ENCODE results near the gene FZR1. TPM values are rescaled to one million over a fixed set of nuclear protein-coding genes. Genes with fewer than 3 reads are reported as not detected.

Gene FZR1
- total and polyA plus RNA-seq, 2 of the 13 experiments (the other 11 are each of a cell fraction or from before 2014, with no cell fraction given), result 29.0 to 30.8 TPM

DNA sequence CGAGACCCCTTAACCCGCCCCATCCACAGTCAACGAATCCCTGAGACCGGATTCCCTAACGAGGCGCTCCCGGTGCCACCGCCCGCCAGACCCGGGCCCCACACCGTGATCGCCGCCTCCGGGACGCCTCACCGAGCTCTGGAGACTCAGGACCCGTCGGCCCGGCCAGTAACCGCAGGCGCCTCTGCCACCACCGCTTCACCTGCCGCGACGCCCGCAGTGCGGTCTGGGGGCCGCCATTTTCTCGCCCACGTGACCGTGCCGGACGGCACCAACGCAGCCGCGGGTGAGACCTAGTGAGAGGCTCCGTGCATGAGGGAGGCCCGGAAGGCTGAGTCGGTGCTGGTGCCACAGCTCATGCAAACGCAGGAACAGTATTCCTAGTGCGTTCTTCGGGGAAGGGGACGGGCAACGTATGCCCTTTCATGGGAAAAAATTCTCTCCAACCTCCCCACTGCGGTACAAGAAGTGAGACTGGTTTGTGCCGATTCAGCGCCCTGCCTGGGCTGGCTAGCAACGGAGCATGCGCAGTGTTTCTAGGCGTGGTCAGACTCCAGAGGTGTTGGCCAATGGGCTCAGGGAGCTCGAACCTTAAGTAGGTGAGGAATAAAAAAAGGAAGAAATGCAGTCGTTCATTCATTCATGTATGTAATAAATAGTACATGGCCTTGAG, 5.5 kb upstream of the FZR1 start, which contains the start of gene DOHH (continued):
- TF ChIP-seq, protein P1, sequence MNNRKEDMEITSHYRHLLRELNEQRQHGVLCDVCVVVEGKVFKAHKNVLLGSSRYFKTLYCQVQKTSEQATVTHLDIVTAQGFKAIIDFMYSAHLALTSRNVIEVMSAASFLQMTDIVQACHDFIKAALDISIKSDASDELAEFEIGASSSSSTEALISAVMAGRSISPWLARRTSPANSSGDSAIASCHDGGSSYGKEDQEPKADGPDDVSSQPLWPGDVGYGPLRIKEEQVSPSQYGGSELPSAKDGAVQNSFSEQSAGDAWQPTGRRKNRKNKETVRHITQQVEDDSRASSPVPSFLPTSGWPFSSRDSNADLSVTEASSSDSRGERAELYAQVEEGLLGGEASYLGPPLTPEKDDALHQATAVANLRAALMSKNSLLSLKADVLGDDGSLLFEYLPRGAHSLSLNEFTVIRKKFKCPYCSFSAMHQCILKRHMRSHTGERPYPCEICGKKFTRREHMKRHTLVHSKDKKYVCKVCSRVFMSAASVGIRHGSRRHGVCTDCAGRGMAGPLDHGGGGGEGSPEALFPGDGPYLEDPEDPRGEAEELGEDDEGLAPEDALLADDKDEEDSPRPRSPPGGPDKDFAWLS (CRISPR knock-in tag; IDR thresholded peaks at IDR 0.05; ENCODE audit: borderline replicate concordance), result no peak
- no peak; the same call in 1 of the 2 replicates for TF ChIP-seq ZBTB39 (CRISPR knock-in tag; IDR thresholded peaks at IDR 0.05)
- peak; percentile 89 for TF ChIP-seq KLF6 (CRISPR knock-in tag; IDR thresholded peaks at IDR 0.05)
- TF ChIP-seq POLR2G (IDR thresholded peaks at IDR 0.05; ENCODE audit: low read depth, low read length), result peak; percentile 92
- no peak for TF ChIP-seq ZSCAN20 (CRISPR knock-in tag; IDR thresholded peaks at IDR 0.05; ENCODE audit: borderline replicate concordance)
- TF ChIP-seq NFIC (IDR thresholded peaks at IDR 0.05; ENCODE audit: low read length), result peak; percentile 74; the same call in 1 of the 2 replicates
- no peak for TF ChIP-seq FOXA1 (IDR thresholded peaks at IDR 0.05)
- TF ChIP-seq FOXA1 (CRISPR knock-in tag; IDR thresholded peaks at IDR 0.05), result 0 out of 2 replicates have a peak, but pooled peaks have one; percentile 2
- TF ChIP-seq ZNF629 (CRISPR knock-in tag; conservative IDR thresholded peaks at IDR 0.05), result 0 out of 2 replicates have a peak, but pooled peaks have one; percentile 30
- peak; percentile 92; the same call in 1 of the 2 replicates for TF ChIP-seq IRF9 (CRISPR knock-in tag; IDR thresholded peaks at IDR 0.05; ENCODE audit: borderline replicate concordance)
- TF ChIP-seq, protein P2, sequence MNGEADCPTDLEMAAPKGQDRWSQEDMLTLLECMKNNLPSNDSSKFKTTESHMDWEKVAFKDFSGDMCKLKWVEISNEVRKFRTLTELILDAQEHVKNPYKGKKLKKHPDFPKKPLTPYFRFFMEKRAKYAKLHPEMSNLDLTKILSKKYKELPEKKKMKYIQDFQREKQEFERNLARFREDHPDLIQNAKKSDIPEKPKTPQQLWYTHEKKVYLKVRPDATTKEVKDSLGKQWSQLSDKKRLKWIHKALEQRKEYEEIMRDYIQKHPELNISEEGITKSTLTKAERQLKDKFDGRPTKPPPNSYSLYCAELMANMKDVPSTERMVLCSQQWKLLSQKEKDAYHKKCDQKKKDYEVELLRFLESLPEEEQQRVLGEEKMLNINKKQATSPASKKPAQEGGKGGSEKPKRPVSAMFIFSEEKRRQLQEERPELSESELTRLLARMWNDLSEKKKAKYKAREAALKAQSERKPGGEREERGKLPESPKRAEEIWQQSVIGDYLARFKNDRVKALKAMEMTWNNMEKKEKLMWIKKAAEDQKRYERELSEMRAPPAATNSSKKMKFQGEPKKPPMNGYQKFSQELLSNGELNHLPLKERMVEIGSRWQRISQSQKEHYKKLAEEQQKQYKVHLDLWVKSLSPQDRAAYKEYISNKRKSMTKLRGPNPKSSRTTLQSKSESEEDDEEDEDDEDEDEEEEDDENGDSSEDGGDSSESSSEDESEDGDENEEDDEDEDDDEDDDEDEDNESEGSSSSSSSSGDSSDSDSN (CRISPR knock-in tag; IDR thresholded peaks at IDR 0.05), result peak; percentile 66
- TF ChIP-seq, protein P3, sequence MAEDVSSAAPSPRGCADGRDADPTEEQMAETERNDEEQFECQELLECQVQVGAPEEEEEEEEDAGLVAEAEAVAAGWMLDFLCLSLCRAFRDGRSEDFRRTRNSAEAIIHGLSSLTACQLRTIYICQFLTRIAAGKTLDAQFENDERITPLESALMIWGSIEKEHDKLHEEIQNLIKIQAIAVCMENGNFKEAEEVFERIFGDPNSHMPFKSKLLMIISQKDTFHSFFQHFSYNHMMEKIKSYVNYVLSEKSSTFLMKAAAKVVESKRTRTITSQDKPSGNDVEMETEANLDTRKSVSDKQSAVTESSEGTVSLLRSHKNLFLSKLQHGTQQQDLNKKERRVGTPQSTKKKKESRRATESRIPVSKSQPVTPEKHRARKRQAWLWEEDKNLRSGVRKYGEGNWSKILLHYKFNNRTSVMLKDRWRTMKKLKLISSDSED (CRISPR knock-in tag; IDR thresholded peaks at IDR 0.05), result no peak
- peak; percentile 93 for TF ChIP-seq MXD4 (CRISPR knock-in tag; IDR thresholded peaks at IDR 0.05)
- peak; percentile 84; the same call in 1 of the 2 replicates for TF ChIP-seq HIVEP1 (CRISPR knock-in tag; IDR thresholded peaks at IDR 0.05)
- no peak for TF ChIP-seq NR1H2 (CRISPR knock-in tag; IDR thresholded peaks at IDR 0.05; ENCODE audit: borderline replicate concordance, low read depth)
- TF ChIP-seq GPBP1L1 (CRISPR knock-in tag; IDR thresholded peaks at IDR 0.05), result no peak

Data from HepG2 (cell line).